GM23338 (cell line): ENCODE measurements around the gene APLNR. TPM values are rescaled to one million over a fixed set of nuclear protein-coding genes. Genes with fewer than 3 reads are reported as not detected.

ENCODE experiments used
- ATAC-seq: fragments of 200-7000 bp; cut with Tn5 transposase; 3 replicates; pipeline ENCODE4 v1.9.1; 2020
- DNase-seq: peaks from one replicate; pipeline ENCODE4 v3.0.0-alpha.2; 2015; ENCODE audit warnings: low spot score
- H2AFZ ChIP-seq: fragments of 200-600 bp; sonication (generic); 2 replicates; pipeline ENCODE4 v1.8.0; 2016; ENCODE audit warnings: antibody characterized with exemption, mild to moderate bottlenecking, moderate library complexity
- H3F3A ChIP-seq: fragments of 200-600 bp; sonication (generic); replicated peaks from 2 replicates; pipeline ENCODE4 v1.8.0; 2017; ENCODE audit warnings: antibody characterized with exemption, mixed run types, low read depth
- H3K27ac ChIP-seq: fragments of 200-600 bp; sonication (generic); 2 replicates; pipeline ENCODE4 v1.6.1; 2016; ENCODE audit warnings: low read depth
- H3K27me3 ChIP-seq: fragments of 200-600 bp; sonication (generic); 2 replicates; pipeline ENCODE4 v1.8.0; 2016; ENCODE audit warnings: mild to moderate bottlenecking, mixed run types, moderate library complexity; ENCODE audit not compliant: insufficient read depth
- H3K36me3 ChIP-seq: fragments of 200-600 bp; sonication (generic); 2 replicates; pipeline ENCODE4 v1.8.0; 2016; ENCODE audit warnings: mild to moderate bottlenecking; ENCODE audit not compliant: insufficient read depth
- H3K4me1 ChIP-seq: fragments of 200-600 bp; sonication (generic); 2 replicates; pipeline ENCODE4 v1.8.0; 2016; ENCODE audit warnings: mild to moderate bottlenecking, moderate library complexity; ENCODE audit not compliant: insufficient read depth
- H3K4me2 ChIP-seq: fragments of 200-600 bp; sonication (generic); 2 replicates; pipeline ENCODE4 v1.7.1; 2017; ENCODE audit warnings: mixed run types
- H3K4me3 ChIP-seq: fragments of 200-600 bp; sonication (generic); 2 replicates; pipeline ENCODE4 v1.6.1; 2016; ENCODE audit warnings: mixed run types
- H3K79me2 ChIP-seq: fragments of 200-600 bp; sonication (generic); replicated peaks from 2 replicates; pipeline ENCODE4 v1.8.0; 2017; ENCODE audit warnings: mild to moderate bottlenecking; ENCODE audit not compliant: insufficient read depth
- H3K9me2 ChIP-seq: fragments of 200-600 bp; sonication (generic); 2 replicates; pipeline ENCODE4 v1.8.0; 2017; ENCODE audit not compliant: insufficient read depth
- H4K20me1 ChIP-seq: fragments of 200-600 bp; sonication (generic); replicated peaks from 2 replicates; pipeline ENCODE4 v1.8.0; 2017; ENCODE audit warnings: mild to moderate bottlenecking; ENCODE audit not compliant: insufficient read depth
- H3K27ac Mint-ChIP-seq: 2 replicates; pipeline ENCODE4 v1.8.0; 2020; ENCODE audit warnings: inconsistent platforms, mild to moderate bottlenecking, moderate library complexity, mixed read lengths
- H3K27me3 Mint-ChIP-seq: 3 replicates; pipeline ENCODE4 v1.8.0; 2022; ENCODE audit warnings: low read depth, mild to moderate bottlenecking, moderate library complexity, mixed read lengths, inconsistent platforms; ENCODE audit not compliant: insufficient read depth, poor library complexity
- H3K36me3 Mint-ChIP-seq: 3 replicates; pipeline ENCODE4 v1.8.0; 2021; ENCODE audit warnings: low read depth, mild to moderate bottlenecking, inconsistent platforms, moderate library complexity, mixed read lengths
- H3K4me1 Mint-ChIP-seq: 3 replicates; pipeline ENCODE4 v1.8.0; 2020; ENCODE audit warnings: mild to moderate bottlenecking, inconsistent platforms, mixed read lengths
- H3K4me3 Mint-ChIP-seq: 3 replicates; pipeline ENCODE4 v1.8.0; 2021; ENCODE audit warnings: moderate library complexity, mild to moderate bottlenecking, inconsistent platforms, mixed read lengths
- H3K9me3 Mint-ChIP-seq: 3 replicates; pipeline ENCODE4 v1.8.0; 2020; ENCODE audit warnings: moderate library complexity, mild to moderate bottlenecking, inconsistent platforms, mixed read lengths
- CREB1 ChIP-seq: fragments of 250-450 bp; sonication (Bioruptor Pico); IDR thresholded peaks from 2 replicates; pipeline ENCODE4 v1.5.0; 2020; ENCODE audit warnings: low read depth, mild to moderate bottlenecking, moderate library complexity
- CTCF ChIP-seq, 2 experiments: fragments of 200-600 bp in 1 of 2; sonication (generic) in 1 of 2; conservative IDR thresholded peaks; 2 replicates each; pipeline versions ENCODE4 v1.5.1 to v1.6.1; 2016 to 2017; ENCODE audit warnings: antibody characterized with exemption in 2 of 2, low read depth in 2 of 2, mild to moderate bottlenecking in 2 of 2, moderate library complexity in 1 of 2
- ETS1 ChIP-seq: IDR thresholded peaks from 2 replicates; pipeline ENCODE4 v1.6.1; 2016; ENCODE audit warnings: antibody characterized with exemption
- EZH2 ChIP-seq: fragments of 200-600 bp; sonication (generic); IDR thresholded peaks from one replicate; pipeline ENCODE4 v1.8.0; 2017; ENCODE audit warnings: antibody characterized with exemption, mild to moderate bottlenecking, low read depth; ENCODE audit not compliant: unreplicated experiment
- EZH2phosphoT487 ChIP-seq: fragments of 200-600 bp; sonication (generic); IDR thresholded peaks from one replicate; pipeline ENCODE4 v1.8.1; 2018; ENCODE audit warnings: antibody characterized with exemption; ENCODE audit not compliant: unreplicated experiment
- JUNB ChIP-seq: IDR thresholded peaks from one replicate; pipeline ENCODE4 v1.6.1; 2016; ENCODE audit warnings: antibody characterized with exemption; ENCODE audit not compliant: unreplicated experiment
- NANOG ChIP-seq: IDR thresholded peaks from 2 replicates; pipeline ENCODE4 v1.6.1; 2016; ENCODE audit warnings: antibody characterized with exemption, borderline replicate concordance
- POLR2AphosphoS5 ChIP-seq: IDR thresholded peaks from 2 replicates; pipeline ENCODE4 v1.6.1; 2016; ENCODE audit warnings: antibody characterized with exemption, low read depth
- REST ChIP-seq: IDR thresholded peaks from one replicate; pipeline ENCODE4 v1.6.1; 2018; ENCODE audit warnings: antibody characterized with exemption; ENCODE audit not compliant: unreplicated experiment
- STAT1 ChIP-seq: IDR thresholded peaks from one replicate; pipeline ENCODE4 v1.6.1; 2016; ENCODE audit warnings: antibody characterized with exemption; ENCODE audit not compliant: unreplicated experiment
- ZNF114 ChIP-seq: fragments of 250-450 bp; sonication (Bioruptor Pico); IDR thresholded peaks from 2 replicates; pipeline ENCODE4 v1.5.0; 2020; ENCODE audit warnings: mild to moderate bottlenecking, moderate library complexity
- ZNF331 ChIP-seq: fragments of 250-450 bp; sonication (Bioruptor Pico); IDR thresholded peaks from 2 replicates; pipeline ENCODE4 v1.5.0; 2020; ENCODE audit warnings: low read depth, mild to moderate bottlenecking, moderate library complexity
- ZNF462 ChIP-seq: fragments of 250-450 bp; sonication (Bioruptor Pico); IDR thresholded peaks from 2 replicates; pipeline ENCODE4 v1.5.0; 2020; ENCODE audit warnings: mild to moderate bottlenecking, moderate library complexity
- polyA plus RNA-seq: library from polyadenylated mRNA; unstranded; fragments of >200 nt; fragmentation: Nextera tagmentation; extraction: Ambion mirVana; gene quantifications from 2 replicates; pipeline ENCODE4 v1.2.1, GENCODE V29; 2016
- total RNA-seq: library from RNA; depleted of rRNA; stranded (reverse); fragments of >200 nt; shearing (Covaris generic); gene quantifications from 2 replicates; pipeline ENCODE4 v1.2.3, GENCODE V29; 2014

APLNR gene
- total and polyA plus RNA-seq, 2 experiments from 2014 or later = 0.10 TPM; not detected in 1

- H3K27ac Mint-ChIP-seq = no peak overlapping the region
- H3F3A ChIP-seq = 0 out of 2 replicates have a peak, but pooled peaks cover 4% of the 10 kb centered on the region
- H2AFZ ChIP-seq = no peak overlapping the region
- H3K36me3 ChIP-seq = no peaks in the 10 kb centered on the region; the same call in 1 of the 2 replicates
- no peaks in the 10 kb centered on the region for H4K20me1 ChIP-seq
- no peak for TF ChIP-seq STAT1
- TF ChIP-seq EZH2 = no peak
- TF ChIP-seq ZNF331 (CRISPR knock-in tag) = no peak
- TF ChIP-seq ZNF114 = no peak
- TF ChIP-seq CREB1 (CRISPR knock-in tag) = no peak
- no peak for TF ChIP-seq NANOG
- no peak for TF ChIP-seq CTCF (conservative IDR thresholded peaks at IDR 0.05; ENCODE audit: low read depth in 2 of 2)
- no peak for TF ChIP-seq POLR2AphosphoS5
- TF ChIP-seq JUNB = no peak
- no peak for TF ChIP-seq ETS1
- TF ChIP-seq REST = no peak
- no peak for TF ChIP-seq EZH2phosphoT487
- TF ChIP-seq ZNF462 (CRISPR knock-in tag) = no peak
- H3K4me1 Mint-ChIP-seq = peaks cover 33% of the 10 kb centered on the region
- DNase-seq (no peak), ATAC-seq (no peak)
- H3K9me2 ChIP-seq = peaks cover 20% of the 10 kb centered on the region
- peaks cover 3% of the 10 kb centered on the region; the same call in 2 of the 3 replicates for H3K9me3 Mint-ChIP-seq
- H3K36me3 Mint-ChIP-seq = no peaks in the 10 kb centered on the region
- no peak overlapping the region for H3K4me3 Mint-ChIP-seq
- peaks cover 7% of the 10 kb centered on the region for H3K27me3 Mint-ChIP-seq
- H3K4me2 ChIP-seq = no peak overlapping the region
- H3K79me2 ChIP-seq = no peaks in the 10 kb centered on the region
- H3K27ac ChIP-seq = no peak overlapping the region
- H3K27me3 ChIP-seq = no peaks in the 10 kb centered on the region
- H3K4me1 ChIP-seq = peaks cover 15% of the 10 kb centered on the region
- H3K4me3 ChIP-seq = no peak overlapping the region
Observed at GRCh38 chr11:57203882-57204480, 33.1 kb downstream of the APLNR start.
